Activated naive CD8-positive, alpha-beta T cell treated with anti-CD3 and anti-CD28 coated beads, Interleukin-2, amount 50 U/mL, for 16 hours (primary cell): Measurements from ENCODE around the gene NQO2.
"Not testable (repeated sequence)": the region's sequence is repeated elsewhere in the genome, so short reads cannot be mapped to it uniquely, and the experiment has no call there.

ENCODE experiments used
- DNase-seq: peaks from one replicate; pipeline ENCODE4 v3.0.0-alpha.2; 2020; ENCODE audit warnings: low read depth, low spot score

NQO2 gene

DNA sequence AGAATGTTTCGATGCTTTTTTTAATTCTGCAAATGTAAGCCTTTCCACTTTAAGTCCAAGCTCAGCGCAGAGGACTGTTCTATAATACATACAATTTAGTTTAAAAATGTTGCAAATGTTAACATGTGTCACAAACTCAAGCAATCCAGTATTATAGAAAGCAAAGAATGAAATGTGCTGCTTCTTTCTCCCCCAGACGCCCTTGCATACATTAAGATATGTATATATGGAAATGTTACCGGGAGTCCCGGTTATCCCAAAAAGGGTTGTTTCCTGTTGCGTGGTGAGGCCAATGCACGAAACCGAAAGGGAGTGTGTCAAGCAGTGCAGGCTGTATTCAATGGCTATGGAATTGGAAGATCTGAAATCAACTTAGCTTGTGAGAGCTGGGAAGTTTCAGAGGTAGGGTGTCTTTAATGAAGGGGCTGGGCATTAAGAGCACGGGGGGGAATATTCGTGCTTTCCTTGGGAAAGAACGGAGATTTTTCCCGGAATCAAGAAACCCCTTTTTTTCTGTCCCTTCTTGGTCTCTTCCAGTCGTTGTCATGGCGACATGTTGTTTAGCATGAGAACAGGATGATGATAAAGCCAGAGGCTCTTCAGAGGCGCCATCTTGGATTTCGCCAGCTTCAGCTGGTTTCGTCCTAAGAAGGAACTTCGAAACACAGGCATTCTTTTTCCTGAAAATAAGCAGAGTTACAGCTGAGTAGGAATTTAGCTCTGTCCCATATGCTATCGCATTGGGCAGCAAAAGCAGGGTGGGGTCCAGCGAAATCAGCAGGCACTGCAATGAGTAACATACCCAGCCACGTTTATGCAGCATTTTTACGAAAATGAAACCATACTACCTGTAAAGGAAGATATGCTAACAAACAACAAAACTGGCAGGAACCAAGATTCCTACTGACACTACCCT lies 10.1 kb upstream of the NQO2 start:
- peak; percentile 27 for DNase-seq

DNA sequence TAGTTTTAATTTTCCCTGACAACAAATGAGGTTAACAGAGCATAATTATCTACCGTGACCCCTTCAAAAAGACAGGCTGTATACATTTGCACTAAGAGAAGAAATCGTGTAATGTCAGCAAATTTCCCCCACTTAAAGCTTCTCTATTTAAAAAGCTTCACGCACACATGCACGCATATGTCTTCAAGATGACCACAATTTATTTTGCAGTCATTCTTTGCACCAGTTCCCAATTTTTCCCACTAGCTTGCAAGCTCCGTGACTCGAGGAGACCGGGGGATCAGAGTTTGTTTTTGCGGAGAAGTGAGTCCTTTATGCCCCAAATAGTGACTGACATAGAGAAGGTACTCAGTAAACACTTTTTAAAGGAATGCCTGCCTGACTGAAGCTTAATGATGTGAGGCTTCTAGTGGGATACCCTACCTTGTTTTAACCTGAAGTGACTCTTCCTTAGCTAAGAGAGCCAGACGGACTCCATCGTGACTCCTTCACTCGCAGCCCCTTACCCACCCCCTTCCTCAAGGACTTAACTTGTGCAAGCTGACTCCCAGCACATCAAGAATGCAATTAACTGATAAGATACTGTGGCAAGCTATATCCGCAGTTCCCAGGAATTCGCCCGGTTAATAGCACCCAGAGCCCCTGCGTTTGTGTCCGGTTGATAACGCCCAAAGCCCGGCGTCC lies 9.3 kb upstream of the NQO2 start:
- no peak for DNase-seq

DNA sequence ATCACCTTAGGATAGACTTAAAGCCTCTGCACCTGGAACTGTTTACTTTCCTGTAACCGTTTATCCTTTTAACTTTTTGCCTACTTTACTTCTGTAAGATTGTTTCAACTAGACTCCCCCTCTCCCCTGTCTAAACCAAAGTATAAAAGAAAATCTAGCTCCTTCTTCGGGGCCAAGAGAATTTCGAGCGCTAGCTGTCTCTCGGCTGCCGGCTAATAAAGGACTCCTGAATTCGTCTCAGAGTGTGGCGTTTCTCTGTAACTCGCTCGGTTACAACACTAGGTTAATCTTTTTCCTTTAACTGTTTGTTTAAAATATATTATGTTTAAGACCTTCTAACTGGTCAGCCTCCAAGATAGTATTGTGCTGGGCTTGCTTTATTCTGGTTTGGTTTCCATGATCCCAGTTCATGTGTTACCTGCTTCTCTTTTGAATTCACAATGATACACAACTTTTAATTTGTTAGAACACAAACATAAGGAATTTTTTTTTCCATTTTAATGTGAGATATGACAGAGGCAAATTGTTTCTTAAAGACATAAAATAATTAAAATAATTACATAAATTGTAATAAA lies 8.7 kb upstream of the NQO2 start:
- DNase-seq = no peak

DNA sequence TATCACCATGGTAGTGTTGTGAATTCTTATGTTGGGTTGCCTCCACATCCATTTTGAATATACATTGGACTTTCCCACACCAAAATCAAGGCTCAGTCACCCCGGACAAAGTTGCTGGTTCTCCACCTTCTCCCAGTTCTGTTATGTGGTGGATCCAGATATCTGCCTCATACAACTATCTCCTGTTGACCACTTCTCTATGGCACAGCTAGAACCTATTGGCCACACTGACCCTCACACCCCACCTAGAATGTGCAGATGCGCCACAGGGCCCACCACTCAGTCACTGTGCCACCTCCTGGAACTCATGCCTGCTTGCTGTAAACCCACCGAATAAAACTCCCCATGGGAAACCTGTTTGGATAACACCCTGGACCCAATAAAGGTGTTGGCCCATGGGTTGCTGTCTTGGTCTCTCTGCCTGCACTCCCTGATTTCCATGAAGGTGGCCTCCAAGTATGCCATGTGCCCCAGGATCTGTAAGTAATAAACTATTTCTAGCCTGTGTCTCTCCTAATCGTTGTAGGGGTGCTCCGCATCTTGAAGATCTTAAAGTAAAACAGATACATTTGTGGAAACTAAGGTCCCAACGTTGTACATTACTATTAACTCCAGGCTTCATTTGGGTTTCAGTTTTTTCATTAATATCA lies 7.2 kb upstream of the NQO2 start:
- DNase-seq = no peak

DNA sequence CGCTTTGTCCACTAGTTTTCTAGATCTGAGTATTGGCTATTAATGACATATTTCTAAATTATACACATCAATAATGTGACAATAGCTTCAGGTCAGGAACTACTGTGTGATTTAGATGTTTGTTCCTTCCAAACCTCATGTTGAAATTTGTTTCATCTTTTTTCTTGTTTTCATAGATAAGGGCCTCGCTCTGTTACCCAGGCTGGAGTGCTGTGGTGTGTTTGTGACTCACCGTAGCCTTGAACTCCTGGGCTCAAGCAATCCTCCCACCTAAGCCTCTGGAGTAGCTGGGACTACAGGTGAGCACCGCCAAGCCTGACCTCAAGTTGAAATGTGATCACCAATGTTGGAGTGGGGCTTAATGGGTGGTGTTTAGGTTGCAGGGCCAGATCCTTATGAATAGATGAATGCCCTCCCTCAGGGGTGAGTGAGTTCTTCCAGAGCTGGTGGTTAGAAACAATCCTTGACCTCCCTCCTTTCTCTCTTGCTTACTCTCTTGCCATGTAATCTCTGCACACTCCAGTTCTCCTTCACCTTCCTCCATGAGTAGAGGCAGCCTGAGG lies 5.9 kb upstream of the NQO2 start:
- no peak for DNase-seq

DNA sequence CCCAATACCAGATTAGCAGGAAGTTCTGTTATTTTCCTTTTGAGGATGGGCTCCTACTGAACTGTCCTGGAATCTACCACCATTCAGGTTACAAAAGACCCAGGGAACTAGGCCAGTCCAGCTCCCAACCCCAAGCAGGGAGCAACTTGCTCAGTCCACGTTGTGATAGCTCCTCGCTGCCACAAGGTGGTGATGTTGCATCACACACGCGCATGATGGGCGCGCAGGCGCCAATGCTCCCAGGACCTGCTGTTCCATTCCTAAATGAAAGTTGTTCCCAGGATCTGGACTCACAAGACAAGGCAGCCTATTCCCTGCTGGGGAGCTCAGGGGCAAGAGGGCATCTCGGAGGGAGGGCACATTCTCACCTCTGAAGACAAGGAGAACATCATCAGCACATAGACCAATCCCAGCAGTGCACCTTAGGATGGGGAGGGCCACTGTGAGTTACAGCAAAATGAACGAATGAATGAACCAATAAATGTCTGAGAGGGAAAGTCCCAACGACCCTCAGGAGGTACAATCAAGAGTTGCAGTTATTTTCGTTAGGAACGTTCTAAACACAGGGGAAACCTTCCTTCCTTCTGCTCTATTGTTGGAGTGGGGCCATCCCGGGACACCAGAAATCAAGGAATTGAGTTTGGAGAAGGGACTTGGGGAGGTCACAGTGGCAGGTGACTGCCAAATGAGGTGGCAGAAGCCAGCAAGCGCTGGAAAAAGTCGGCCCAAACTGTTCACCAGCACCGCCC lies 1.3 kb upstream of the NQO2 start:
- not testable (repeated sequence) for DNase-seq

DNA sequence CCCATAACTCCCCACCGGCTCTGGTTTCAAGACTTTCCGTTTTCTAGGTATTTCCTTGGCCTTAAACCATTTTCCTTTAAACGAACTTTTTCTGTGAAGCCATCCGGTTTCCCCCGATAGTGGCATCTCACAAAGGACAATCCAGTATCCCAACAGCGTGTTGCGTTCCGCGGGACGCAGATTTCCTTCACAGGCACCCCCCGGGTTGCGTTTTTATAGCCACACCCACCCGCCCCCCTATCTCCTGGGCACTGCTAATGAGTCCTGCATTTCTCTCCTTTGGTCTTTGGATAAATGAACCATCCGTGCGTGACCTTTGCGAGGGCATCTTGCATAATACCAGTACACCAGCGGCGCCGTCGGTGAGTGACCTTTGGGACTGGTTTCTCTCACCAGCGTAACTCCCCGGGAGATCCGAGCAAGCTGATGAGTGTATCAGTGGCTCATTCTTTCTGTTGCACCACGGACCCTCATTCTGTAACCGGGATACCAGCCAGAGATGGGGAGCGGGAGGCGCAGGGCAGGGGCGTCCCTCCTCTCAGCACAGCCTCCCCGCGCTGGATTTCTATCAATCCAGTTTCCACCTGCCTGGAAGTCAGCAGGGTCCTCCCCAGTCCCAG lies 586 bp upstream of the NQO2 start:
- DNase-seq = no peak

DNA sequence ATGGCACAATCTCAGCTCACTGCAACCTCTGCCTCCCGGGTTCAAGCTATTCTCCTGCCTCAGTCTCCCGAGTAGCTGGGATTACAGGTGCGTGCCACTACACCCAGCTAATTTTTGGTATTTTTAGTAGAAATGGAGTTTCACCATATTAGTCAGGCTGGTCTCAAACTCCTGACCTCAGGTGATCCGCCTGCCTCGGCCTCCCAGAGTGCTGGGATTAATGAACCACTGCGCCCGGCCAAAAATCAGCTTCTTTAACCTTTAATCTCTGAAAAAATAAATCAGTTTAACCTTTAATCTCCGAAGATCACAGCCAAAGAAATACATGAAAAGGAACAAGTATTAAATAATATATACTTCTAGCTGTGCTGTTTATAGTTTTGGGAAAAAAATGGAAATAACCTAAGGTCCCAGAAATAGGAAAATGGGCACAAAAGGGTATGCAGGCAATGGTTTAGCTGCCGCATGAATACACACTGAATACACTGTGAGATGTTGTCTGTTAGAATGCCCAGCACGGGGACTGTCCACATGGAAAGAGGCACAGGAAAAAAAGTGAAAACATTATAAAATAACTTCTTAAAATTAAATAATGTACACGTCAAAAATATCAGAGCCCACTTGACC lies 1.6 kb downstream of the NQO2 start:
- no peak for DNase-seq

DNA sequence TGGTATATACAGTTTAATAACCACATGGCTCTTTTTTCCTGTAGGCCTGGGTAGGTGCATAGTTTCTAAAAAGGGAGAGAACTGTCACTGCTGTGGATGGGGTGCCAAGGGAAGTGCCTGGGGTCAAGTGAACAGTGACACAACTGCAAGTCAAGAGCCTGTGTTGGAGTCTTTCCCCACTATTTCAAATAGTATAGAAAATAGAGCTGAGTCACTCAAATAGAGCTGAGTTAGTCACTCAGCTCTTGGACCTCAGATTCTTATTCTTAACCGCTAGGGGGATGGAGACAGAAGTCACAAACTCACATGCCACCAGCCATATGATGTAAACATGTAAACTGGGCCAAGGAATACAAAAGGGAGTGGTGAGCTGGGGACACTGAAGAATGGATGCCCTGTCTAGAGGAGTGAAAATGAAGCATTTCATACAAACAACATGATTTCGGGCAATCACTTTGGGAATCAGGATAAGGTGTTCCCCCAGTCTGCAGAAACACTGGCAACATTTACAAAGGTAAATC lies 2.1 kb downstream of the NQO2 start:
- no peak for DNase-seq

DNA sequence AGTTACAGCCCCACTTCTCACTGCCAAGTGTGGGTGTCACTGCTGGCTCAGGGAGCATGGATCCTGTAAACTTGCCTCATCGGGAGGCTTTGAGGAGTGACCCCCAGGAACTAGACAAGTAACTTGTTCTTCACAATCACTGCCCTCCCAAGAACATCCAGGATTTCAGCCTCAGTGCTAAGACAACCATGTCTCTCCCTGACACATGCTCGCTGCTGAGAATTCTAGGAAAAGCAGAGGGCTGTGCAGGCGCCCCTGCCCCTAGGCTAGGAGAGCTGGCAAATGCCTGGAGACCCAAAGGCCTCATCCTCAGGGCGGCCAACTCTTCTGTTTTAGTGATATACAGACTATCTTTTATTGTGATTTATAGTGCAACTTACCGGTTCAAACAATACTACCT lies 3.5 kb downstream of the NQO2 start:
- not testable (repeated sequence) for DNase-seq

DNA sequence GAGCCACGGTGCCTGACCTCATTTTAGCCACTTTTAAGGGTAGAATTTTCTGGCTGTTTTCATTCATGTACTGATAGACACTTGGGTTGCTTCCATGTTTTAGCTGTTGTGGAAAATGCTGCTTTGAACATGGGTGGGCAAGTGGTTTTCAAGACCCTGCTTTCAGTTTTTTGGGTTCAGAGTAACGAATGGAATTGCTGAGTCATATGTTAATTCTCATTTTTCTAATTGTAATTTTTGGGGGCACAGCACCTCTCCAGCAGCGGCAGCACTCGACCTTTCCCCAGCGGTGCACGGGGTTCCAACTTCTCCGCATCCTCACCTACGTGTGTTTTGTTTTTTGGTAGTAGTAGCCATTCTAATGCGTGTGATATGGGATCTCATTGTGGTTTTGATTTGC lies 5.4 kb downstream of the NQO2 start:
- DNase-seq = no peak

DNA sequence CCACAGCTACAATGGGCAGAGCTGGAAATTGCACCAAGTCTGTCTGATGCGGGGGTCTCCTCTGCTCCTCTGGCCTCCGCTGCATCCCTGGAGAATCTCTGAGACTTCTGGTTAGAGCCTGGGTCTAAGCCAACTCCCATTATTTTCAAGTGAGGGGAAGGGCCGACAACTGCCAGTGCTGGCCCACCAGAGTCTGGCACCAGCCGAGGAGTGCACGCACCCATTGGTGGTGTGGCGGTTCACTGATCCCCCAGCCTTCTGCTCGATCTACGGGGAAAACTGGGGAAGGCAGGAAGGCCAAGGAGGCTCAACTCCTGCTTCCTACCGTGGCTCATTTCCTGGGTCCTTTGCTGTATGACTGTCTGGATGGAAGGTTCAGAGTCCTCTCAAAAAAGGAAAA lies 6.2 kb downstream of the NQO2 start:
- no peak for DNase-seq

DNA sequence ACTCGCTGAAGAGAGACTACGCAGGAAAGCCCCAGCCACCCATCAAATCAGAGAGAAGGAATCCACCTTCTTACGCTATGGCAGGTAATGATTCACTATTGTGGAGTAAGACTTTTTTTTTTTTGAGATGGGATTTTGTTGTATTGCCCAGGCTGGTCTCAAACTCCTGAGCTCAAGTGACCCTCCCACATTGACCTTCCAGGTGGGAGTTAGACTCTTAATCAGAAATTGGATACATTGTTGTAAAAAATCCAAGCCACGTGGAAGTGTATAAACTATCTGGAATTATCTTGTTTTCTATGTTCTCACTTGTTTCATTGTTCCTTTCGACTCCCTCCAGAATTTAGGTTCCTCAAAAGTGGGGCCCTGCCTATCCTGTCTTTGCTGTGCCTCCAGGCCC lies 6.8 kb downstream of the NQO2 start:
- no peak for DNase-seq

DNA sequence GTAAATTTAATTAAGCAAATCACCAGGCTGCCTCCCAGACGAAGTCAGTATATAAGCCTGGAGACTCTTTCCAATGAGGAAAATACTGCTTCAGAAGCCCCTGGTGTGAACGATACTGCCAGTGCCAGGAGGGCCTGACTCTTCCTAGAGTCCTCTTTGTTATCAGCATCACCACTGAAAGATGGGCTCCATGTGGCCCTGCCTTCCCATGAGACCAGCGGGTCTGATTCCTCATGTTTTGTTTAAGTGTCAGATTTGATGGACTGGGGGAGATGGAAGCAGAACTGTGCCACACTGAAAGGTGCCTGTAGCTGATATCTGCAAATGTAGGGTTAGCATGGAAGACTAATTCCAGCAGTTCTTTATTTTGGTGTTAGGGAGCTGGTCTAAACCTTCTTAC lies 7.9 kb downstream of the NQO2 start:
- DNase-seq = no peak

DNA sequence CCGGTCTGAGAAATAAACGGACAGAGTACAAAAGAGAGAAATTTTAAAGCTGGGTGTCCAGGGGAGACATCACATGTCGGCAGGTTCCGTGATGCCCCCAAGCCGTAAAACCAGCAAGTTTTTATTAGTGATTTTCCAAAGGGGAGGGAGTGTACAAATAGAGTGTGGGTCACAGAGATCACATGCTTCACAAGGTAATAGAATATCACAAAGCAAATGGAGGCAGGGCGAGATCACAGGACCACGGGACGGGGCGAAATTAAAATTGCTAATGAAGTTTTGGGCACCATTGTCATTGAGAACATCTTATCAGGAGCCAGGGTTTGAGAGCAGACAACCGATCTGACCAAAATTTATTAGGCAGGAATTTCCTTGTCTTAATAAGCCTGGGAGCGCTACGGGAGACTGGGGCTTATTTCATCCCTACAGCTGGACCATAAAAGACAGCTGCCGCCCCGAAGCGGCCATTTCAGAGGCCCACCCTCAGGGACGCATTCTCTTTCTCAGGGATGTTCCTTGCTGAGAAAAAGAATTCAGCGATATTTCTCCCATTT lies 9.1 kb downstream of the NQO2 start:
- DNase-seq = not testable (repeated sequence)

DNA sequence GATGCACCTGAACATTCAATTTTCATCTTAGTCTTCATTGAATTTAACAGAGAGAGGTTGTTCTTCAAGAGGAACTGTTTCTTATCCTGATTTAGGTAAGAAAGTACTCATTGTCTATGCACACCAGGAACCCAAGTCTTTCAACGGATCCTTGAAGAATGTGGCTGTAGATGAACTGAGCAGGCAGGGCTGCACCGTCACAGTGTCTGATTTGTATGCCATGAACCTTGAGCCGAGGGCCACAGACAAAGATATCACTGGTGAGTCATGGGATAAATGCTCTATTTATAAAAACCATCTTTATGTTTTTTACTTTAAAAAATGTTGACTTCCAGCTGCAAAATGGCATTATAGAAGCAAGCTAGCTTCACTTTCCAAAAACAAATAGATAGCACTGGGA lies 10.2 kb downstream of the NQO2 start:
- DNase-seq = no peak

DNA sequence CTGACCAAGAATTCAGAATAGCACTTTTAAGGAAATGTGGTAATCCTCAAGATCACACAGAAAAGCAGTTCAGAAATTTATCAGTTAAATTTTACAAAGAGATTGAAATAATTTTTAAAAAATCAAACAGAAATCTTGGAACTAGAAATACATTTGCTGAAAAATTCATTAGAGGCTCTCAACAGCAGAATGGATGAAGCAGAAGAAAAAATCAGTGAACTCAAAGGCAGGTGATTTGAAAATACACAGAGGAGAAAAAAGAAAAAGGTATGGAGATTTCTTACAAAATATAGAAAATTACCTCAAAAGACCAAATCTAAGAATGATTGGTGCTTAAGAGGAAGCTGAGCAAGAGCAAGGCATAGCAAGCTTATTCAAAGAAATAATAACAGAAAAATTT lies 11.5 kb downstream of the NQO2 start:
- DNase-seq = no peak

DNA sequence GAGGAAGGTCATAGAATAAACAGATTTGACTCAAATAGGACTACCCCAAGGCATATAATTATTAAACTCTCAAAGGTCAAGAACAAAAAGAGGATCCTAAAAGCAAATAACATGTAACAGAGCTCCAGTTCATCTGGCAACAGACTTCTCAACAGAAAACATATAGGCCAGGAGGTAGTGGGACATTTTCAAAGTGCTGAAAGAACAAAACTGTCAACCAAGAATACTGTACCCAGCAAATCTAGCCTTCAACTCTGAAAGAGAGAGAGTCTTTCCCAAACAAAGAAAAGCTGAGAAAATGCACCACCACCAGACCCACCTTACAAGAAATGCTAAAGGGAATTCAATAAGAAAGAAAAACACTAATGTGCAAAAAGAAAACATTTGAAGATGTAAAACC lies 11.9 kb downstream of the NQO2 start:
- no peak for DNase-seq

DNA sequence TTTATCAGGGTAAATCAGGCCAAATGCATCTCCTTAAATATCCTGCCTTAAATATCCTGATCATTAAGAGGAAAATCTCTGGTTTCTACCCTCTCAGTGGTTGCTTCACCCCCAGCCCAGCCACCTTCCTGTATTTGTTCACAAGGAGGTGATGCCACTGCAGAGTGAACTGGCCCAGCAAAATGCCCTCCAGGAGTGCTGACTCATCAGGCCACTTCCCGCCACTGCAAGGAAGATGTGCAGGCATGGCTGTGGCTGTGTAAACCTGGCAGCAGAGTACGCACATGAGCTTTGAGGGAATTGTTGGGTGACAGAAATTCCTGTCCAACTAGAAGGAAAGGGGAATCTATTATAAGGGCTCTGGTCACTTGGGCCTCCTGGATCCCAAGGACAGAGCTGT lies 13.8 kb downstream of the NQO2 start:
- no peak for DNase-seq
